HG03460 (cell line): Measurements from ENCODE around the gene DNMBP.
"Not testable (repeated sequence)": the region's sequence is repeated elsewhere in the genome, so short reads cannot be mapped to it uniquely, and the experiment has no call there.

Experiments used
- ATAC-seq: cut with Tn5 transposase; IDR thresholded peaks from one replicate; pipeline ENCODE4 v1.9.1; 2021; ENCODE audit not compliant: unreplicated experiment

Gene DNMBP

GRCh38 chr10:99953510-99953909, 56.2 kb downstream of the DNMBP start:
- not testable (repeated sequence) for ATAC-seq

GRCh38 chr10:99952799-99953198, 56.9 kb downstream of the DNMBP start:
- ATAC-seq, result no peak

DNA sequence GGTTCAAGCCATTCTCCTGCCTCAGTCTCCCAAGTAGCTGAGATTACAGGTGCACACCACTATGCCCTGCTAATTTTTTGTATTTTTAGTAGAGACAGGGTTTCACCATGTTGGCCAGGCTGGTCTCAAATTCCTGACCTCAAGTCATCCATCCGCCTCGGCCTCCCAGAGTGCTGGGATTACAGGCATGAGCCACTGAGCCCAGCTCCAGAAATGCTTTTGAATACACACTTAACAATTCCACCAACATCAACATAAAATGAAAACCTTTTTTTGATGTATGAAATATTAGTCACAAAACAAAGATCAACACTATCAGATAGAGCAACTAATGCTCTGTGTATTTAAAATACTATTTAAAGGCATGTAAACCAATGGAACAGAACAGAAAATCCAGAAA, 63.7 kb downstream of the DNMBP start:
- ATAC-seq, result not testable (repeated sequence)

DNA sequence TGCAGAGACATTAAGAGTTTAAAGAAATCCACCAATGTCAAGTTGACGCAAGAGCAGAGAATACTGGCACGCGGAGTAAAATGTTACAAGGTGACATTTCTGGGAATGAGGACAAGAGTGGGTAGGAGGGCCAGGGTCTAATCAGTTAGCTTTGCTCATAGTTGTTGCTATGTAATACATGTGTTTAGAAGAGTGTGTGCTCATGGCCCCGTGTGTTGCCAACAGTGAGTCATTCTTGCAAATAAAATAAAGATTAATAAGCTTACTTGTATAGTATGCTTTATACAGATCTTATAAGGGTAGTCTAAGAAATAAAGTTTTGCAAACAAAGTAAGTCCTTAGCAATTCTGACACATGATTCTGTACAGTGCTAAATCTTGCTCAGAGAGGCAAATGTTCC, 64.5 kb downstream of the DNMBP start:
- ATAC-seq, result no peak

- ATAC-seq, result no peak
These were observed 64.9 kb downstream of the DNMBP start for GRCh38 chr10:99944860-99945259.

- ATAC-seq, result no peak
These were observed 65.8 kb downstream of the DNMBP start for GRCh38 chr10:99943908-99944307.

- ATAC-seq, result no peak
These were observed 67.6 kb downstream of the DNMBP start for GRCh38 chr10:99941942-99942820.

- peak; percentile 84 for ATAC-seq
These were observed 71.2 kb downstream of the DNMBP start for GRCh38 chr10:99938563-99938962.

- peak; percentile 50 for ATAC-seq
These were observed 72.1 kb downstream of the DNMBP start for GRCh38 chr10:99937630-99938029.

DNA sequence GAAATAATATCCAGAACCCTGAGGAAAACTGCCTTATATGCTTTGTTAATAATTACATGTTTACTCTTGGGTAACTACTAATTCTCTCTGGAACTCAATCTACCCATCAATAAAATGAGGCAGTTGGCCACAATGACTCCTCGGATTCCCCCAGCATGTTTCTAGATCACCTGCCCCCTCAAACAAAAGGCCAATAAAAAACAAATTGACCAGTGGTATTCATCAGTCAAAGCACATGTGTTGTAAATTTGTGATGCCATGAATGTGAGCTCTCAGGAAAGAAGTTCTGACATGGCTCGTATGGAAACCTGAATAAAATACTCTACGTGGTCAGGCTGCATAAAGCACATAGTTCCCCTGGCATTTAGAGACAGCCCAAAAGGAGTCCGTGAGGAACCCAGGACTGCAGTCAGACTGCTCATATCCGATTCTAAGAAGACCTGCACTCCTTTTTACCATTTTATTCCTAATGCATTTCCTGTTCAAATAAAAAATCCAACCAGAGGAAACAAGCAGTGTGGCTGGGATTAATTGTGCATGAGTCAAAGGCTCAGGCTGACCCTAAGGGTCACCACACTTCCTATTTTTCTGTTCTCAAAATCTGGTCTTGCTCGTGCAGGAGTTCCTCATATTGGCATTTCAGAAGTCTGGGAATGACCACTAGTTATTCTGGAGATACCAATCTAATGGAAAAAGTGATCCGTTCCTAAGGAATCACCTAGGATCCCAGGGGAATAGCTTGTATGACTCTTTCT, 77.4 kb downstream of the DNMBP start:
- not testable (repeated sequence) for ATAC-seq

- no peak for ATAC-seq
These were observed 78.8 kb downstream of the DNMBP start for GRCh38 chr10:99930731-99931550.

- ATAC-seq, result no peak
These were observed 80.4 kb downstream of the DNMBP start for GRCh38 chr10:99929360-99929759.

DNA sequence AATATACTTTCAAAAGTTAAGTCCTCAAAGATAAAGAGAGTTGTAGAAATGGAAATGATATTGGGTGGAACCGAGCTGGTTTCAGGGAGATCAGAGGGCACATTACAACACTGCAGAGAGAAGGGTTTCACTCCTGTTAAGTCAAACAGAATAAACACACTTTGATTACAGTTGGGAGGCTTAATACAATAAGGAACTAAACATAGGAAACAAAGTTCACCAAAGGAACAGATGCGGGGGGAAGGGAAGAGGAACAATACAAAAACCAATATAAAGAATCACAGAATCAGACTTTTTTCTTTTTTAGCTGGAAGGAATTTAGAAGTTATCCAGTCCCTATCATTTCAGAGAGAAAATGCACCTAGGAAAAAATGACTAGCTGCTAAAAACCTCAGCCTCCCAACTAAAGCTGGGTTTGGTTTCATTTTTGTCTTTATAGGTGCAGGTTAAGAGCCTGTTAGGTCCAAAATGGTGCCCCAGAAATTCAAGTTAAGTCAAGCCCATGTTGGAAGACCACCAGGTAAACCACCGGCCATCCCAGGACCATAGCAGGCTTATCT, 81.9 kb downstream of the DNMBP start:
- ATAC-seq, result no peak

DNA sequence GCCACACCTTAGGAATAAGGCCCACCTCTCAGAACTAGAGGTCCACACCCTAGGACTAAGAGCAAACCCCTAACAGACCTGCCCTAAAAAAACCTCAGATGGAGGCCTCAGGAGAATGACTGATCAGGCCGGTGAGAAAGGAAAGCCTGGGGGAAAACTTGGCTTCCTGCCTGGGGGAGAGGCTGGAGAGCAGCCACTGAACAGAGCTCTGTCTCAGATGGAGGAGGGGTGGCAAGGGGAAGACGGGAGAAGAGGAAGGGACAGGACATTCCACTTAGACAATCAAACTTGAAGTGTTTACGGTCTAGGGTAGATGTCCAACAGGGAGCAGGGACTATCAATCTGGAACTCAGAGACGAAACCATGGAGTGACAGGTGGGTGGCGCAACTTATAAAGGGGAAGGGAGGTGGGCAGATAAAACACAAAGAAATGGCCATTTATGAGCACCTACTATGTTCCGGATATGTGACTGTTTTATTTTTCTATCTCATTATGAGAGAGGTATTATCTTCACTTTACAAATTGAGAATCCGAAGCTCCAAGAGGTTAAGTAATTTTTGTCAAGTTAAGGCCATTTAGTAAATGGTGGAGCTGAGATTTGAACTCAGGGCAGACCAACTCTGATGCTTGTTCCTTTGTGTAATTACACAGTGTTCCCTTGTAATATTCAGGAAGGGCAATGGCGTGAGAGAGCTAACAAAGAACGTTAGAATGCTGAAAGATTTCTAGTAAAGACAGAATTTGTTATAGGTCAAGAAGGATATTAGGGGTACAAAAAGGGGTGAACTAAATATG, 82.6 kb downstream of the DNMBP start:
- no peak for ATAC-seq

DNA sequence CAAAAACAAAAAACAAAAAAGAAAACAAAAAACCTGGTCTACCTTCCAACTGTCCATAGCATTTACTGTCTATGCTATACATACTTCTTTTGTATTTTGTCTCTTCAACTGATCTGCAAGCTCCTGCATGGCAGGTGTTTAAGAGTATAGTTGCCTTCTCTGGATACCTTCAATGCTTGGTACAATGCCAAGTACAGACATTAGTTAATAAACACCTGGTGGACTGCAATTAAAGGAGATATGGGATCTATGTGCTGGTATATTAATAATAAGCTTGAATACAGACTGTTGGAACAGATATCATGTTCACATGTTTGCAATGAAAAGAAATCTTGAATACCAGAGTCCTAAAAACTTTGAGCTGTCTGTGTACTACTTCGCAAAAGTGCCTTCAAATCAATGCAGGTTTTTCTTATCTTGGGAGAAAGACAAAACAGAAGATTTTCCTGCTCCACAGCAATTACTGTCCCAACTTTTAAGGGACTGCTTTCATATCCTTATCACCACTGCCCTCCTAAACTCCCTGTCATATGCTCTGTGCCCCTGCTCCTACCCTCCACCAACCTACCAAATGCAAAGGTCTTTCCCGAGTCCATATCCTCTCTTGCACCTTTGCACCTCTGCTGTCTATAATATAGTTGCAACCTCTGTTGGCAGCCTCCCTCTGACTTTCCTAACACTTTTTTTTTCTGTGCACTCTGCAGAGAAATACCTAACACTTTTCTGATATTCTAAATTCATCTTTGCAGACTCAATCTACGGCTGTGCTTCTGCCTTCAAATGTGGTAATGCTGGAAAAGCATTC, 85.1 kb downstream of the DNMBP start:
- no peak for ATAC-seq

DNA sequence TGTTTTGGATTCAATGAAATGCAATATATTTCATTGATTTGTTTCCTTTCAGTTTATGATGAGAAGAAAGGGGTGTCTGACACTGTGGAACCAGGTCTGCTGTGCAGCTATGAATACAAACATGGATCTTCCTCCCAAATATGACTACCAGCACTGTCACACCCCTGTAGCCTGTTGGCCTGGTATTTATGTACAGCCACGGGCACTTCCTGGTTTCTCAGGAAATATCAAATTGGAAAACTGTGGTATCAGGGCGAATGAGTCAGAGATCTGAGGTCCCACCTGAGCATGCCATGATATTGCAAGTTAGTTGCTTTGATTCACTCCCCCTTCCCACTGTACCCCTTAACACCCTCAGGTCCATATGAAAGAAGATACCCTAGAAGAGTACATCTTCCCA, 87.8 kb downstream of the DNMBP start:
- ATAC-seq, result no peak

GRCh38 chr10:99920901-99921300, 88.8 kb downstream of the DNMBP start:
- no peak for ATAC-seq

GRCh38 chr10:99920486-99920885, 89.3 kb downstream of the DNMBP start:
- no peak for ATAC-seq
